GM19468 (cell line): ENCODE data around the gene RPL7L1.
A peak's percentile ranks its signal among the peaks of the same experiment; 100 is the strongest.
"Not testable (repeated sequence)": the region's sequence is repeated elsewhere in the genome, so short reads cannot be mapped to it uniquely, and the experiment has no call there.

ENCODE experiments used
- ATAC-seq: cut with Tn5 transposase; IDR thresholded peaks from one replicate; pipeline ENCODE4 v1.9.1; 2021; ENCODE audit warnings: mild to moderate bottlenecking, moderate library complexity, moderate number of reproducible peaks; ENCODE audit not compliant: unreplicated experiment; ENCODE audit errors: extremely low read depth

RPL7L1 gene

DNA sequence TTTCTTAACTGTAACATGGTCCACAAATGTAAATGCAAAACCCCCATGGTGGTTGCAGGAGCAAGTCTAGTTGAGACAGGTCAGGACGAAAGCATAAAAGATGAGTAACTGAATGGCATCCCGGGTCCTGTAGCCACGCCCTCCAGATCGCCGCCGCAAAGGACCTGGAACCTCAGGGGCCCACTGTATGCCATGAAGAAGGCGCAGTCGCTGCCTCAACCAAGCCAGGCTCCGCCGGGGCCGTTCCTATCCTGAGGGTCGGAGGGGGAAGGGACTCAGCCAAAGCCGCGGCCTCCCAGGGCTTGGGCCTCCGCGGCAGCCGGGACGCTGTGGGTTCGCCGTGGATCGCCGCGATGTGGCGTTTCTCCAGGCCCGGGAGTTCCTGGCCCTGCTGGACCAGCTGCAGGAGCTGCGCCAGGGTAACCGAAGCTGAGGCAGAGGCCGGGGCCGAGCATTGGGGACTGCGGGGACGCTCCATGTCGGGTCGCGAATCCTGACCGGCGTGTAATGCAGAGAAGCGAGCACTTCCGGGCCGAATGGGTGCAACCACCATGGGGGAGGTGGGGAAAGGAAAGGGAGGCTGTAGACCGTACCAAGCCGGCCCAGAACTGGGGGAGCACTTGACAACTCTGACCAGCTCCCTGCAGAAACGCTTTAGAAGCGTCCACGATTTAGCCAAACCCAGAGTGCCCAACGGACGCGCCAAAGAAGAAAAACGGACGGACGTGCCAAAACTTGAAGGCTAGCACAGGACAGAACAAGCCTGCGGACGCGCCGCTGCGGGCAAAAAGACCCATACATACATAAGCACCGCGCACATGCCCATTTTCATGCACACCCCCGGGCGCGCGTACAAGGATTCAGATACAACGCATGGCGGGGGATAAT is 11.1 kb downstream of the RPL7L1 start:
- ATAC-seq: peak; percentile 87

DNA sequence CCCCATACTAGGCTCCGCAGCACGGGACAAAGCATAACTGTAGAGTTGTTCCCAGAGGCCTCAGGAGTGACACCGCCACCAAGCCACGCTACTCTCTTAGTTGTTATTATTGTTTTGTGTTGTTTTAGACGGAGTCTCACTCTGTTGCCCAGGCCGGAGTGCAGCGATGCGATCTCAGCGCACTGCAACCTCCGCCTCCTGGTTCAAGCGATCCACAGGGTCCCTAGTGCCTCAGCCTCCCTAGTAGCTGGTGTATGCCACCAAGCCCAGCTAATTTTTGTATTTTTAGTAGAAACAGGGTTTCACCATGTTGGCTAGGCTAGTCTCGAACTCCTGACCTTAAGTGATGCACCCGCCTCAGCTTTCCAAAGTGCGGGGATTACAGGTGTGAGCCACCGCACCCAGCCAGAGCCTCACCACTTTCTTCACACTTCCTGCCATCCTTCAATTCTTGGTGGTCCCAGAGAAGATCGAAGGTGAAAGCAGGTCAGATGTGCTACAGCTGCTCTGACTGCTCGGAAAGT is 11.8 kb downstream of the RPL7L1 start:
- no peak for ATAC-seq

DNA sequence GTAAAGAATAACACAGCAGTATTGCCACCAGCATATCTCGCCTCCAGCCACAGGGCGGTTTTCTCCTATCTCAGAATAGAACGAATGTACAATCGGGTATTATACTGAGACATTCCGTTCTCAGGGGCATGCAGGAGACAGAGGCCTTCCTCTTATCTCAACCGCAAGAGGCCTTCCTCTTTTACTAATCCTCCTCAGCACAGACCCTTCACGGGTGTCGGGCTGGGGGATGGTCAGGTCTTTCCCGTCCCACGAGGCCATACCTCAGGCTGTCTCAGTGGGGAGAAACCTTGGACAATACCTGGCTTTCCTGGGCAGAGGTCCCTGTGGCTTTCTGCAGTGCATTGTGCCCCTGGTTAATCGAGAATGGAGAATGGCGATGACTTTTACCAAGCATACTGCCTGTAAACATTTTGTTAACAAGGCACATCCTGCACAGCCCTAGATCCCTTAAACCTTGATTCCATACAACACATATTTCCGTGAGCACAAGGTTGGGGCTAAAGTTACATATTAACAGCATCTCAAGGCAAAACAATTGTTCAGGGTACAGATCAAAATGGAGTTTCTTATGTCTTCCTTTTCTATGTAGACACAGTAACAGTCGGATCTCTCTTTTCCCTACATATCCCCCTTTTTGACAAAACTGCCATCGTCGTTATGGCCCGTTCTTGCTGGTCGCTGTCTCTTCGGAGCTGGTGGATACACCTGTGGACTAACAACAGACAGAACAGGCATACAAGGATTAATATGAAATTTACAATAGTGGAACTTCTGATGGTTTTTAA is 14.8 kb downstream of the RPL7L1 start:
- not testable (repeated sequence) for ATAC-seq

DNA sequence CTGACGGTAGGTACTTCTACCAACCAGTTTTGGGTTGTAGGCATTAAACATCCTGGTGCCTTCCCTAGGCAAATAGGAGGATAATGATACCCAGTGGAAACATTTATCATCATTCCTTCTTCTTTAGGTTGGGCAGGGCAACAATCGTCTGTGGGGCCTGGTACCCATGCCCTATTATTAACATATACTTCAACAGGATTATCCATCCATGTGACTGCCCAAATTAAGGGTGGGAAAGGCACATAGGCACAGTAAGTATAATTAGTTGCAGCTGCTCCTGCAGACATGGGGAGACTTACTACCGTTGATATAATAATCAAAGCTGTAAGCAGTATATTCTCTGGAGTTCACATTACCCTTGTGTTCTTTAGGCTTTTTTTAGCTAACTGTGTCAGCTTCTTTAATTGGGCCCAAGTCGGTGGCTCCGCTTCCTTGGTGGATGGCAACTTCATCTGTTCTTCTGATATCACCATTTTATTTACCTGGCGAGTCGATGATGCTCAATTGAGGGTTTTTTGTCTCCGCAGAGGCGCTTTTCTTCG is 16.8 kb downstream of the RPL7L1 start:
- ATAC-seq: no peak

GRCh38 chr6:42898891-42899361 is 19.5 kb downstream of the RPL7L1 start:
- no peak for ATAC-seq

- ATAC-seq: no peak
These were observed 20.5 kb downstream of the RPL7L1 start for GRCh38 chr6:42899871-42900270.

- ATAC-seq: no peak
These were observed 22.1 kb downstream of the RPL7L1 start for GRCh38 chr6:42901538-42901957.

- ATAC-seq: not testable (repeated sequence)
These were observed 23.2 kb downstream of the RPL7L1 start for GRCh38 chr6:42902429-42903263.

DNA sequence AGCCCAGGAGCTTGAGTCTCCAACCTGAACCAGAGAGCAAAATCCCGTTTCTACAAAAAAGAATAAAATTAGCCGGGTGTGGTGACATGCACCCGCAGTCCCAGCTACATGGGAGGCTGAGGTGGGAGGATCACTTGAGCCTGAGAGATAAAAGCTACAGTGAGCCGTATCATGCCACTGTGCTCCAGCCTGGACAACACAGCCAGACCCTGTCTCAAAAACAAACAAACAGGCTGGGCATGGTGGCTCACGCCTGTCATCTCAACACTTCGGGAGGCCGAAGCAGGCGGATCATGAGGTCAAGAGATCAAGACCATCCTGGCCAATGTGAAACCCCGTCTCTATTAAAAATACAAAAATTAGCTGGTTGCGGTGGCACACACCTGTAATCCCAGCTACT is 25.1 kb downstream of the RPL7L1 start:
- ATAC-seq: no peak

- ATAC-seq: no peak
These were observed 27.9 kb downstream of the RPL7L1 start for GRCh38 chr6:42907336-42907735.

DNA sequence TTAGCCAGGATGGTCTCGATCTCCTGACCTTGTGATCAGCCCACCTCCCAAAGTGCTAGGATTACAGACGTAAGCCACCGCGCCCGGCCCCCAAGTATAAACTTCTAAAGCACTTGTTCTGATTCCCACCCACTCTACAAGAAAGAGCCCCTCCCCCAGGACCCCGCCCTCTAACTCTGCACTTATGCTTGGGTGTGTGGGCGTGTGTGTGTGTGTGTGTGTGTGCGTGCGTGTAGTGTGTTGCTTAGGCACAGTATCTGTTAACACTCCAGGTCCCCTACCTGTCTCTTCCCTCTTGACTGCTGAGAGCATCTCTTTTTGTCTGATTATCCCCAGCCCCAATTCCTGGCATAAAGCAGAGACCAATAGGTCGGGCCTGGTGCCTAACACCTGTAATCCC is 30.4 kb downstream of the RPL7L1 start:
- no peak for ATAC-seq

DNA sequence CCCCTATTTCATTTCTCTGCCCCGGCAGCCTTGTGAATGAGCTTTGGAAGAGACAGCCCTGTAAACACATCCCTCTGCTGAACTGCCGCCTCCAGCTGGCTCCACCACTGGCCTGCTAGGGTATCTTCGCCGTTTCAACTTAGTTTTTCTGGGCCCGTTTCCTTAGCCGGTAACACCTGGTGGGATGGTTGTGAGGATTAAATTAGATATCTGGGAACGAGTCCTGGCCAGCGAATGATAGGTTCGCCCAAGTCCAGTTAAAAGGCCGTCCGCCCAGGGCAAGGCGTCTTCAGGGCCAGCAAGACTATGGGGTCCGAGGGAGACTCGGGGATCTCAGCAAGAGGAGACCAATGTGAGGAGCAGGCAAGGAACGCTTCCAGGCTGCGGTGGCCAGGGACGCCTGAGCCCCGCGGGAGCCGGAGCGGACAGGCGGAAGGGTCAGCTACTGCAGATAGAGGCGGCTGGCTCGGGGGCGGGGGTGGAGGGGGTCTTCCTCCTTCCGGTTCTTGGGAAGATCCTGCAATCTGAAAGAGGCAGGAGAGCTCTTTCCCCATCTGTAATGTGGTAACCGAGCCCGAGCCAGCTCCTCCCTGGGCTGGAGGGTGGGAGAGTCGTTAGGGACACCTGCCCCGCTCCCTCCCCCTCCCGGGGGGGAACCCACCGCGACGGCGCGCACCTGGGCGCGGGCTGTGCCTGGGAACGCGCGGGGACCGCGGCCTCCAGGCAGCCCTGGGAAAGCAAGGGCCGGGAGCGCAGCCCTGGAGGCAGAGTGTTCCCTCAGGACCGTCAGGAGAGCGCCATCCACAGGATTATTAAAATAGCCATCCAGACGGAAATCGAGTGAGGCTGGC is 32.0 kb downstream of the RPL7L1 start:
- ATAC-seq: no peak

DNA sequence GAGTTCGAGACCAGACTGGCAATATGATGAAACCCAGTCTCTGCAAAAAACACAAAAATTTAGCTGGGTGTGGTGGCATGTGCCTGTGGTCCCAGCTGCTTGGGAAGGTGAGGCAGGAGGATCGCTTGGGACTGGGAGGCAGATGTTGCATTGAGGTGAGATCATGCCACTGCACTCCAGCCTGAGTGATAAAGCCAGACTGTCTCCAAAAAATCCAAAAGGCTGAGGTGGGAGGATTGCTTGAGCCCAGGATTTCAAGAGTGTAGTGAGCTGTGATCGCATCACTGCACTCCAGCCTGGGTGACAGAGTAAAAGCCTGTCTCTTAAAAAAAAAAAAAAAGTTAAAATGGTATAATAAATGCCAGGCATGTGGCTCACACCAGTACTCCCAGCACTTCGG is 35.1 kb downstream of the RPL7L1 start:
- no peak for ATAC-seq

DNA sequence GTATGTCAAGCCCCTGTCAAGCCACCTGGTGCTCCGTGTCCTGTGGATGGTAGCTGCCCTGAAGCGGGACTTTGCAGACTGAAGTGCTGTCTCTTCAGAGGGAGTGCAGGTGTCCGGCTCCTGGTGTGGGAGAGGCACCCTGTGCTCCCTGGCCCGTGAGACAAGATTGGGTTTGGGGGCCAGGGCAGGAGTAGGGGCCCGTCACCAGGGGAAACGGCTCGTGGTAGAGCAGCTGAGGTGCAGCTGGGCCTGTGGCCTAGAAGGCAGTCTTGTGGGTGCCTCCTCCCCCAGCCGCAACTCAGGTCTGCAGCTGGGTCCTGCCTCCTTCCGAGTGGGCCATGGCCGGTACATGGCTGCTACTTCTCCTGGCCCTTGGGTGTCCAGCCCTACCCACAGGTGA is 36.3 kb downstream of the RPL7L1 start, which contains the start of gene PTCRA:
TSS of gene PTCRA (plus strand) at position 322 of the 400 bp plus-strand sequence. CDS start at position 339, 17 bp downstream.
- ATAC-seq: no peak

DNA sequence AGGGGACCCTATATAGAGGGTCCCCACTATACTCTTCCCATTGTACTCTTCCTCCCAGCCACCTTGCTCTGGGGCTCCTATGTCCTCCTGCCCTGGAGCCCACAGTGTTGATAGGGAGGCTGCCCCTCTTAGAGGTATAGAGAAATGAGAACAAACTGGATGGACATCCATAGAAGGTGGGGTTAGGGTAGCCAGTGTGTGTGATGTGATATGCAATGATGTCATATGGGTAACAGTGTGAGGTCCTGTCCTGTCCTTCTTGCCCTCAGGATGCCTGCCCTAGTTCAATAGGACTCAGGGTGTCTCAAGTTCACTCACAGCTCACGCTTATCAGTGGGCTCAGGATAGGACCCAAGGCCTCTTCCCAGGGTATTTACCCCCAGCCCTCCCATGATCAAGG is 36.9 kb downstream of the RPL7L1 start:
- ATAC-seq: no peak

GRCh38 chr6:42921801-42922200 is 42.4 kb downstream of the RPL7L1 start:
- no peak for ATAC-seq

DNA sequence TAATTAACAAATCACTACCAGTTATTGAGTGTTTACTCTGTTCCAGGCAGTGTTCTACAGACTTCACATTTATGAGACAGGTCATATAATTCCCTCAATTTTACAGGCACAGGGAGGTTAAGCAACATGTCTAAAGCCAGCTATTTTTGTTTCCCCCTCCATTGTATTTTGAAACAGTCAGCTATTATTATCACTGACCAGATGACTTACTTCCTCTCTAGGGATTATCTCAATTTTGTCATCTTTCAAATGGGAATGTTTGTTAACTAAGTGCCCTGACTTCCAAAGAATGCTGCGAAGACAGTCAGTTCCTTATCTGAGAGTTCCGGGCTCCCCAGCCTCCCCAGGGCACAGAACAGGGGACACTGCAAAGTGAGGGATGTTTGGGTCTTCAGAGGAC is 44.2 kb downstream of the RPL7L1 start:
- ATAC-seq: no peak

DNA sequence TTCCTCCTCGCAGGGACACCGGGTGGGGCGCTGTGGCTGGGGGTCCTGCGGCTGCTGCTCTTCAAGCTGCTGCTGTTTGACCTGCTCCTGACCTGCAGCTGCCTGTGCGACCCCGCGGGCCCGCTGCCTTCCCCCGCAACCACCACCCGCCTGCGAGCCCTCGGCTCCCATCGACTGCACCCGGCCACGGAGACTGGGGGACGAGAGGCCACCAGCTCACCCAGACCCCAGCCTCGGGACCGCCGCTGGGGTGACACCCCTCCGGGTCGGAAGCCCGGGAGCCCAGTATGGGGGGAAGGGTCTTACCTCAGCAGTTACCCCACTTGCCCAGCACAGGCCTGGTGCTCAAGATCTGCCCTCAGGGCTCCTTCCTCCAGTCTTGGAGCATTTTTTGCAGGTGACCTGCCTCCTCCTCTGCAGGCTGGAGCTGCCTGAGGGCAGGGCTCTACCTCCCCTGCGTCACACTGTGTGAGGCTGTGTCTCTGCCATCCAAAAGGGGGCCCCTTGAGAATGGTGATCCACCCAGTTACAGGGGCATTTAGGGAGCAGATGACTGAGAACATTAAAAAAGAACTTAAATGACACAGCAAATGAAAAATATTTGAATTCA is 45.9 kb downstream of the RPL7L1 start:
- no peak for ATAC-seq
